HEK293T (cell line): ENCODE results near the gene BTN2A1.

Experiments used
- ARNT ChIP-seq: fragments of 450-650 bp; IDR thresholded peaks from 2 replicates; pipeline ENCODE4 v1.6.1; 2017; ENCODE audit warnings: mild to moderate bottlenecking
- BHLHE40 ChIP-seq: fragments of 450-650 bp; IDR thresholded peaks from 2 replicates; pipeline ENCODE4 v1.6.1; 2016; ENCODE audit warnings: mild to moderate bottlenecking, moderate library complexity, borderline replicate concordance
- FOXM1 ChIP-seq: fragments of 450-650 bp; IDR thresholded peaks from 2 replicates; pipeline ENCODE4 v1.6.1; 2017; ENCODE audit warnings: mild to moderate bottlenecking, borderline replicate concordance
- HDGF ChIP-seq: fragments of 450-650 bp; IDR thresholded peaks from 2 replicates; pipeline ENCODE4 v1.6.1; 2017; ENCODE audit warnings: antibody characterized with exemption, borderline replicate concordance
- NFRKB ChIP-seq: fragments of 450-650 bp; IDR thresholded peaks from 2 replicates; pipeline ENCODE4 v1.6.1; 2016; ENCODE audit warnings: mild to moderate bottlenecking, moderate library complexity
- SP1 ChIP-seq: fragments of 450-650 bp; IDR thresholded peaks from 2 replicates; pipeline ENCODE4 v1.6.1; 2017
- SUZ12 ChIP-seq: fragments of 450-650 bp; IDR thresholded peaks from 2 replicates; pipeline ENCODE4 v1.6.1; 2016; ENCODE audit warnings: mild to moderate bottlenecking
- TARDBP ChIP-seq: fragments of 450-650 bp; IDR thresholded peaks from 2 replicates; pipeline ENCODE4 v1.6.1; 2016

DNA sequence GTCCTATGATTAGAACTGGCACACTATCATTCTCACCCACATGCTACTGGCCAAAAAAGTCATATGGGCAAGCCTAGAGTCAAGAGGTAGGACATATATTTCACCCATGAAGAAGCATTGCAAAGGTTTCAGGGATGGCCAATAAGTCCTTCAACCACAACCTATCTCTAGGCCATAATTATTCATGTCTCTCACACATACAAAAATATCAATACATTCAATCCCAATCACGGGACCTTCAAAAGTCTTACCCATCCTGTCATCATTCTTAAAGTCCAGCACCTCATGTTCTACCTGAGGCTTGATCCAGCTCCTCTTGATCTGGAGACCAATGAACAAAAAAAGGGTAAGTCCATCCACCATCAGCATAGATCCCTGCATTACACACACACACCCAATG, 29.7 kb downstream of the BTN2A1 start:
- no peak for TF ChIP-seq SUZ12
- TF ChIP-seq TARDBP, result no peak
- no peak for TF ChIP-seq HDGF
- TF ChIP-seq FOXM1, result no peak
- no peak for TF ChIP-seq ARNT
- no peak for TF ChIP-seq NFRKB
- no peak for TF ChIP-seq SP1
- no peak for TF ChIP-seq BHLHE40
